ENCODE measurements around the gene ATP2A2.

DNA sequence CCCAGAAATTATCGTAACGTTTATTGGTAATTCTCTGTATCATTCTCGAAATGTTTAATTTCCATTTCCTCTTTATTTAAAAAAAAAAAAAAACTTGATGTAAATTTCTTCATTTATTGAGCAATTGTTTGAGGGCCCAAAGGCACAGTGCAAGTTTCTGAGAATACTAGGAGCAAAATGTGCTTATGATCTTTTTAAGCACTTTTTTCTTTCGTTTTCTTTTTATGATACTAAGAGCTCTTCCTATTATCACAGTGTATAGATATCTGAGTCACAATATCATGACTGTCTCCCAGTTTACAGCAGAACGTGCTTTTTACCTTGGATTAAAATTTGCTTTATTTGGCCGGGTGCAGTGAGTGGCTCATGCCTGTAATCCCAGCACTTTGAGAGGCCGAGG is 5.6 kb downstream of the ATP2A2 start:
- TF ChIP-seq CTCF (IDR thresholded peaks at IDR 0.05): no peak
- no peak for TF ChIP-seq POLR2AphosphoS5 (IDR thresholded peaks at IDR 0.05)
- no peak for TF ChIP-seq POLR2A (IDR thresholded peaks at IDR 0.05; ENCODE audit: low read depth)
- TF ChIP-seq EP300 (IDR thresholded peaks at IDR 0.05): no peak
